T-helper 1 cell treated with Interleukin-12 subunit alpha and Interleukin-12 subunit beta and Interleukin-4 antibody, amounts not matched to agents 30 ng/mL and 1 ng/mL, for 36 hours (primary cell): ENCODE results near the gene OR2A14. TPM values are rescaled to one million over a fixed set of nuclear protein-coding genes. Genes with fewer than 3 reads are reported as not detected.
"Not testable (repeated sequence)": the region's sequence is repeated elsewhere in the genome, so short reads cannot be mapped to it uniquely, and the experiment has no call there.

Source experiments
- intact Hi-C: fragments of 100-400 bp; cut with micrococcal nuclease; formaldehyde crosslinking; loops from one replicate; pipeline ENCODE4 v1.15.1; 2024
- total RNA-seq: library from RNA; stranded (reverse); gene quantifications from 2 replicates; pipeline ENCODE4 v1.2.3, GENCODE V29; 2022

Gene OR2A14
- total RNA-seq, 1 donor from 2014 or later = not detected

- intact Hi-C loops = no loop called here
Observed at GRCh38 chr7:144148224-144148827, 25.4 kb downstream of the OR2A14 start.

- intact Hi-C loops = no loop called here
Observed at GRCh38 chr7:144158861-144159260, 35.9 kb downstream of the OR2A14 start.

GRCh38 chr7:144164784-144165183 is 41.8 kb downstream of the OR2A14 start:
- intact Hi-C loops = no loop called here

- intact Hi-C loops = not testable (repeated sequence)
Observed at GRCh38 chr7:144171594-144172350, 48.8 kb downstream of the OR2A14 start.

- intact Hi-C loops = no loop called here
Observed at GRCh38 chr7:144174613-144175012, 51.6 kb downstream of the OR2A14 start.

GRCh38 chr7:144178380-144179164 is 55.6 kb downstream of the OR2A14 start:
- intact Hi-C loops = not testable (repeated sequence)

- intact Hi-C loops = not testable (repeated sequence)
Observed at GRCh38 chr7:144179165-144179479, 56.1 kb downstream of the OR2A14 start.

Other genes starting within 250 kb of the OR2A14 start
- gene TCAF1, start 221.0 kb upstream of the OR2A14 start, total RNA-seq = 13.6 and 14.4 TPM in 2 replicates
- not detected in 2 replicates for gene OR2F2, start 187.9 kb upstream of the OR2A14 start, total RNA-seq
- not detected in 2 replicates for gene OR2F1, start 168.3 kb upstream of the OR2A14 start, total RNA-seq
- gene OR6B1, start 122.9 kb upstream of the OR2A14 start, total RNA-seq = not detected in 2 replicates
- not detected in 2 replicates for gene OR2A5, start 74.2 kb upstream of the OR2A14 start, total RNA-seq
- not detected in 2 replicates for gene OR2A25, start 53.4 kb upstream of the OR2A14 start, total RNA-seq
- gene OR2A12, start 36.9 kb upstream of the OR2A14 start, total RNA-seq = not detected in 2 replicates
- gene OR2A2, start 13.6 kb upstream of the OR2A14 start, total RNA-seq = not detected in 2 replicates
- 0.49 and 1.0 TPM in 2 replicates for gene CTAGE4, start 60.3 kb downstream of the OR2A14 start, total RNA-seq
- 2.9 and 3.6 TPM in 2 replicates for gene ARHGEF35, start 72.7 kb downstream of the OR2A14 start, total RNA-seq
- gene OR2A42, start 116.4 kb downstream of the OR2A14 start, total RNA-seq = 0.05 and 0.07 TPM in 2 replicates
- 3.5 and 3.9 TPM in 2 replicates for gene OR2A7, start 141.6 kb downstream of the OR2A14 start, total RNA-seq
- 2.5 and 2.9 TPM in 2 replicates for gene CTAGE8, start 146.1 kb downstream of the OR2A14 start, total RNA-seq
- not detected in 2 replicates for gene OR2A1, start 189.2 kb downstream of the OR2A14 start, total RNA-seq
- gene ARHGEF5, start 232.2 kb downstream of the OR2A14 start, total RNA-seq = 9.8 and 11.0 TPM in 2 replicates